Endodermal cell (in vitro differentiated cells): ENCODE results near the gene PMM1. TPM values are rescaled to one million over a fixed set of nuclear protein-coding genes. Genes with fewer than 3 reads are reported as not detected.

ENCODE experiments used
- DNase-seq: peaks from one replicate; pipeline ENCODE4 v3.0.0-alpha.2; 2017
- H3K27ac ChIP-seq: 2 replicates; pipeline ENCODE4 v1.5.1; 2013; ENCODE audit warnings: mild to moderate bottlenecking, low read depth, low read length, moderate library complexity
- H3K27me3 ChIP-seq: 2 replicates; pipeline ENCODE4 v1.6.1; 2013; ENCODE audit warnings: mild to moderate bottlenecking, low read length, moderate library complexity; ENCODE audit not compliant: insufficient read depth, control insufficient read depth, poor library complexity, severe bottlenecking
- H3K36me3 ChIP-seq: 2 replicates; pipeline ENCODE4 v1.7.0; 2013; ENCODE audit warnings: mild to moderate bottlenecking, low read length, moderate library complexity; ENCODE audit not compliant: control insufficient read depth, insufficient read depth
- H3K4me1 ChIP-seq: one replicate; pipeline ENCODE4 v1.7.0; 2013; ENCODE audit warnings: low read length; ENCODE audit not compliant: control insufficient read depth, insufficient read depth
- H3K4me3 ChIP-seq: 2 replicates; pipeline ENCODE4 v1.5.1; 2013; ENCODE audit warnings: mild to moderate bottlenecking, low read length, moderate library complexity
- H3K9ac ChIP-seq: 2 replicates; pipeline ENCODE4 v1.6.1; 2013; ENCODE audit warnings: mild to moderate bottlenecking, low read length, moderate library complexity; ENCODE audit not compliant: poor library complexity, severe bottlenecking; ENCODE audit errors: extremely low read depth
- H3K9me3 ChIP-seq: 2 replicates; pipeline ENCODE4 v1.6.1; 2013; ENCODE audit warnings: mild to moderate bottlenecking, low read length, moderate library complexity; ENCODE audit not compliant: control insufficient read depth
- H3K27ac Mint-ChIP-seq: 2 replicates; pipeline ENCODE4 v1.8.0; 2020; ENCODE audit warnings: mixed read lengths
- H3K27me3 Mint-ChIP-seq: 2 replicates; pipeline ENCODE4 v1.8.0; 2021; ENCODE audit warnings: mild to moderate bottlenecking, mixed read lengths; ENCODE audit not compliant: insufficient read depth
- H3K36me3 Mint-ChIP-seq: 2 replicates; pipeline ENCODE4 v1.8.0; 2020; ENCODE audit warnings: low read depth, mixed read lengths
- H3K4me1 Mint-ChIP-seq: 2 replicates; pipeline ENCODE4 v1.8.0; 2020; ENCODE audit warnings: mixed read lengths
- H3K4me3 Mint-ChIP-seq: 2 replicates; pipeline ENCODE4 v1.8.0; 2020; ENCODE audit warnings: mild to moderate bottlenecking, moderate library complexity, mixed read lengths
- H3K9me3 Mint-ChIP-seq: 2 replicates; pipeline ENCODE4 v1.8.0; 2020; ENCODE audit warnings: mild to moderate bottlenecking, mixed read lengths
- WGBS, 2 experiments: methylation state at CpG; one replicate each; pipeline versions ENCODE4 v1.1.5 to v1.1.7; 2013; ENCODE audit warnings: missing lambda C conversion rate in 2 of 2, mixed read lengths in 1 of 2; ENCODE audit not compliant: insufficient coverage in 1 of 2, insufficient read length in 1 of 2; 5-methylcytosine and 5-hydroxymethylcytosine counted together
- total RNA-seq, 2 donors: library from RNA; stranded (reverse); fragmentation: NEBNext Ultra II Directional in 1 of 2; extraction: Animal tissue kit (Norgen Biotek cat#: 25700) in 1 of 2; gene quantifications; 2 replicates in 1 of 2; 3 replicates in 1 of 2; pipeline ENCODE4 v1.2.1, GENCODE V29; 2021
- TF ChIP-seq, protein P1 (sequence below): fragments of 200-600 bp; sonication (generic); conservative IDR thresholded peaks from 2 replicates; pipeline ENCODE4 v1.5.0; 2021; ENCODE audit warnings: antibody characterized with exemption, mild to moderate bottlenecking

Gene PMM1
- total RNA-seq, 2 donors from 2014 or later, result 19.0 to 32.3 TPM

DNA sequence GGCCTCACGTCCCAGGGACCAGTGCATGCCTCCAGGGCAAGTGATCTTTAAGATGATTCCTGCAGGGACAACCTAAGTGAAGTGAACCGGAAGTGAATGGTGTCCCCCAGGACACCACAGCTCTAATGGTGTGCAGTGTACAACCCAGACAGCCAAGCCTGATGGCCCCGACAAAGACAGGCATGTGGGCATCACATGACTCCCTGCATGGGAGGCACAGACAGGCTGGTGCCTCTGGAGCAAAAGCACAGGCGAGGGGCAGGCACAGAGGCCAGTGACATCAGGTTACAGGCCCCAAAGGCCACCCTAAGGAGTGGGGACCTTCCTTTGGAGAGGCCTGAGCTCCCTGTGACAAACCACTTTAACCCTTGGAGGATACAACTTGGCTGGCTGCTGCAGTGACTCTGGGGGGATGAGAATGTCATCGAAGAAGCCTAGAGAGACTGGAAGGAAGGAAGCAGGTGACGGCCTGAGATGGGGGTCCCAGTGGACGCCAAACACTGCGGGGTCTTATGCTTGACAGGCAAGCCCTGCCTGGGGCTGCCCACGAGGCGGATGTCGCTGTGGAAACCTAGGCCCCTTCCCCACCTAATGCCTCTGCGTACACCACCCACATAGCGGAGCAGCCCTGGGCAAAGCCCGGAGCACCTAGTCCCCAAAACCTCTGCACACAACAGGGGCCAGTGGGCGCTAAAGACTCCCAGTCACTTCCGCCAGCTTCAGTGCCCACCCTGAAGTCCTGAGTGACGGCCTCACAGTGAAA lies 57.7 kb downstream of the PMM1 start:
- no peak overlapping the region for H3K4me3 Mint-ChIP-seq
- peaks cover 55% of the 10 kb centered on the region for H3K36me3 ChIP-seq
- H3K9me3 Mint-ChIP-seq, result no peaks in the 10 kb centered on the region
- peaks cover 53% of the 10 kb centered on the region for H3K36me3 Mint-ChIP-seq
- H3K4me1 Mint-ChIP-seq, result no peaks in the 10 kb centered on the region
- TF ChIP-seq, protein P1, sequence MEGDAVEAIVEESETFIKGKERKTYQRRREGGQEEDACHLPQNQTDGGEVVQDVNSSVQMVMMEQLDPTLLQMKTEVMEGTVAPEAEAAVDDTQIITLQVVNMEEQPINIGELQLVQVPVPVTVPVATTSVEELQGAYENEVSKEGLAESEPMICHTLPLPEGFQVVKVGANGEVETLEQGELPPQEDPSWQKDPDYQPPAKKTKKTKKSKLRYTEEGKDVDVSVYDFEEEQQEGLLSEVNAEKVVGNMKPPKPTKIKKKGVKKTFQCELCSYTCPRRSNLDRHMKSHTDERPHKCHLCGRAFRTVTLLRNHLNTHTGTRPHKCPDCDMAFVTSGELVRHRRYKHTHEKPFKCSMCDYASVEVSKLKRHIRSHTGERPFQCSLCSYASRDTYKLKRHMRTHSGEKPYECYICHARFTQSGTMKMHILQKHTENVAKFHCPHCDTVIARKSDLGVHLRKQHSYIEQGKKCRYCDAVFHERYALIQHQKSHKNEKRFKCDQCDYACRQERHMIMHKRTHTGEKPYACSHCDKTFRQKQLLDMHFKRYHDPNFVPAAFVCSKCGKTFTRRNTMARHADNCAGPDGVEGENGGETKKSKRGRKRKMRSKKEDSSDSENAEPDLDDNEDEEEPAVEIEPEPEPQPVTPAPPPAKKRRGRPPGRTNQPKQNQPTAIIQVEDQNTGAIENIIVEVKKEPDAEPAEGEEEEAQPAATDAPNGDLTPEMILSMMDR, result no peak
- no peak overlapping the region for H3K4me3 ChIP-seq
- H3K9ac ChIP-seq, result no peak overlapping the region
- peaks cover 2% of the 10 kb centered on the region for H3K4me1 ChIP-seq
- H3K27me3 ChIP-seq, result no peaks in the 10 kb centered on the region
- H3K27me3 Mint-ChIP-seq, result no peaks in the 10 kb centered on the region
- no peak overlapping the region for H3K27ac Mint-ChIP-seq
- H3K9me3 ChIP-seq, result no peaks in the 10 kb centered on the region
- WGBS, 2 experiments, result 92 to 94% methylated on average over 12 to 17 of the region's 17 CpGs
- H3K27ac ChIP-seq, result no peak overlapping the region
- no peak for DNase-seq

DNA sequence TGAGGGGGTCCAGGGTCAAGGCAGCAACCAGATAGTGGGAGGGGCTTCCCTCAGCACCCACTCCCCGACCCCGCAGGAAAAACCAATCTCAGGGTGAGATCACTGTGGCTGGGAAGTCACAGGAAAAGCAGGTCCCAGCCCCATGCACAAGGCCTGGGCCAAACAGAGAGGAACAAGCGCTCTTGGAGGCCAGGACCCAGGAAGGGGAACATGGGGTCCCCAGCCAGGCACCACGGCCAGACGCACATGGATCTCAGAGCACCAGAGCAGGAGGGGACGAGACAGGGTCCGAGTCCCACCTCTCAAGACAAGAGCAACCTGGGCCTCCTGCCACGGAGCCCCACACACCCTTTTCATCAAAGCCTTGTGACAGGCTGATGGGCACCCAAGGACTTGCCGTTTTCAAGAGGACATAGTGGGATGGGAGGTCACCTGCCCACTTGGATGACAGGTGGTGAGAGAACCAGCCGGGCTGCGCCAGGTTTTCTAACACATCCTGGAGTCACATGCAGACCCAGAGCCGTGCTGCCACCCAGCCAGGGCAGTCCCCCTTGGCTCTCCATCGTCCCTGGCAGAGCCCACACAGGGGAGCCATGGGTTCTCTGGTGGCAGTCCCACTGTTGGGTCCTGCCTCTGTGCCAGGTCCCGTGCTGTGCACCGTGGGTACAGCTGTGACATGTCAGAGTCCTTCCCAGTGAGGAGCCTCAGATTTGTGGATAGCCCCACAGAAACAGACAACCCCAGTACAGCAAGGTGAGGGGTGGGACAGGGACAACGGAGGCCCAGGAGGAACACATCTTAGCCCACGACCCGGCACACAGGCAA lies 58.5 kb downstream of the PMM1 start:
- Mint-ChIP-seq H3K36me3 (peaks cover 52% of the 10 kb centered on the region), H3K27me3 (no peaks in the 10 kb centered on the region), H3K27ac (peak overlapping the region; percentile 70), H3K4me1 (no peaks in the 10 kb centered on the region), H3K4me3 (no peak overlapping the region), H3K9me3 (no peaks in the 10 kb centered on the region)
- Histone ChIP-seq H3K4me3 (no peak overlapping the region), H3K27me3 (no peaks in the 10 kb centered on the region), H3K27ac (no peak overlapping the region), H3K36me3 (peaks cover 62% of the 10 kb centered on the region), H3K4me1 (peaks cover 2% of the 10 kb centered on the region), H3K9me3 (no peaks in the 10 kb centered on the region), H3K9ac (no peak overlapping the region)
- 95 to 96% methylated on average over 14 to 18 of the region's 18 CpGs for WGBS, 2 experiments
- TF ChIP-seq, protein P1, result no peak
- no peak for DNase-seq

DNA sequence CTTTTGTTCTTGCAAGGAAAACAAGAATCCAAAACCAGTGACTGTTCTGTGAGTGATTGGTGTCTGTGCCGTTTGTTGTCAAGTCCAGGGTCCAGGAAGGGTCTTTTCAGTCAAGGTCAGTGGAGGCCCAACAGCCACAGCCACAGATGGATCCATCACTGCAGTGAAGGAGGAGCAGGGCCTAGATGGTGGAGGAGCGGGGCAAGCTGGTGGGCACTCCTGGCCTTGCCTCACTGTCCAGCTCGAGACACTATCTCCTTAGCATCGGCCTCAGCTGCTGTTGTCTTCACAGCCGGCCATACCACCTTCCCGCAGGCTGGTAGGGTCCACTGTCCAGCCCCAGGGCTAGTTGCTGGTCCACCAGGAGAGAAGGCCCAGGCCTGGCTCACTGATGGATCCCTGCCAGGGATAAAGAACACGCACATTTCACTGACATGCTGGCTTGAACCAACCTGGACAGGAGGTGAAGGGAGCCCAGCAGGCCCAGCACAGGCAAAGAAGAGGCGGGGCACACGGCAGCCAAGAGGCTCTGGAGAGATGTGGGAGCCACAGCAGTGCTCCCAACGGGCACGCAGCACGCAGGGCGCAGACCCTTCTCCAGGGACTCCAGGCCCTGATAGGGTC lies 60.6 kb downstream of the PMM1 start:
- no peaks in the 10 kb centered on the region for H3K4me1 Mint-ChIP-seq
- WGBS, 2 experiments, result 93 to 97% methylated on average over 10 to 13 of the region's 13 CpGs
- no peak for DNase-seq
- Histone ChIP-seq H3K27me3 (no peaks in the 10 kb centered on the region), H3K4me3 (no peak overlapping the region), H3K9me3 (no peaks in the 10 kb centered on the region), H3K36me3 (peaks cover 71% of the 10 kb centered on the region), H3K27ac (no peak overlapping the region), H3K9ac (no peak overlapping the region), H3K4me1 (peaks cover 2% of the 10 kb centered on the region)
- no peak overlapping the region for H3K27ac Mint-ChIP-seq
- peaks cover 54% of the 10 kb centered on the region for H3K36me3 Mint-ChIP-seq
- no peaks in the 10 kb centered on the region for H3K9me3 Mint-ChIP-seq
- TF ChIP-seq, protein P1, result no peak
- no peaks in the 10 kb centered on the region for H3K27me3 Mint-ChIP-seq
- no peak overlapping the region for H3K4me3 Mint-ChIP-seq
